PFSK-1 (cell line): ENCODE results near the gene COMMD4.

Source experiments
- FOXP2 ChIP-seq: optimal IDR thresholded peaks from 2 replicates; pipeline ENCODE3; 2011; ENCODE audit warnings: borderline replicate concordance, control low read depth, inconsistent platforms; ENCODE audit not compliant: insufficient read depth; ENCODE audit errors: extremely low read length, extremely low read depth
- POLR2AphosphoS5 ChIP-seq: IDR thresholded peaks from 2 replicates; pipeline ENCODE4 v1.6.1; 2012; ENCODE audit warnings: low read depth, mild to moderate bottlenecking, control low read depth, low read length, moderate library complexity
- REST ChIP-seq, 2 experiments: IDR thresholded peaks; 2 replicates each; pipeline versions ENCODE4 v1.6.1 to v1.8.0; 2011 to 2012; ENCODE audit warnings: low read depth in 2 of 2, low read length in 2 of 2, control low read depth in 1 of 2, inconsistent platforms in 1 of 2, mild to moderate bottlenecking in 1 of 2, moderate library complexity in 1 of 2; ENCODE audit not compliant: insufficient read depth in 1 of 2
- SIN3A ChIP-seq: IDR thresholded peaks from 2 replicates; pipeline ENCODE4 v1.6.1; 2012; ENCODE audit warnings: mild to moderate bottlenecking, low read length, moderate library complexity, borderline replicate concordance; ENCODE audit not compliant: insufficient read depth
- TAF1 ChIP-seq: IDR thresholded peaks from 2 replicates; pipeline ENCODE4 v1.6.1; 2012; ENCODE audit warnings: low read length, control low read depth, borderline replicate concordance; ENCODE audit not compliant: insufficient read depth

GRCh38 chr15:75354454-75354853, 18.6 kb downstream of the COMMD4 start:
- TF ChIP-seq POLR2AphosphoS5 (no peak), TAF1 (no peak), SIN3A (no peak), REST (IDR thresholded peaks at IDR 0.05; ENCODE audit: insufficient read depth in 1 of 2, low read depth in 2 of 2, low read length in 2 of 2) (no peak), FOXP2 (no peak)
